IMR-90 (cell line): ENCODE results near the gene SYT3.

Source experiments
- BHLHE40 ChIP-seq: fragments of 150-350 bp; IDR thresholded peaks from 2 replicates; pipeline ENCODE4 v1.6.1; 2016; ENCODE audit warnings: mild to moderate bottlenecking, low read depth, low read length
- CEBPB ChIP-seq: IDR thresholded peaks from 2 replicates; pipeline ENCODE4 v1.6.1; 2012; ENCODE audit warnings: low read depth, low read length, improper control_type of control experiment
- CHD1 ChIP-seq: IDR thresholded peaks from 2 replicates; pipeline ENCODE4 v1.6.1; 2012; ENCODE audit warnings: low read depth, low read length, improper control_type of control experiment
- MAFK ChIP-seq: IDR thresholded peaks from 2 replicates; pipeline ENCODE4 v1.6.1; 2012; ENCODE audit warnings: low read depth, low read length, improper control_type of control experiment
- MXI1 ChIP-seq: IDR thresholded peaks from 2 replicates; pipeline ENCODE4 v1.6.1; 2012; ENCODE audit warnings: low read depth, mild to moderate bottlenecking, low read length, moderate library complexity, borderline replicate concordance
- NFE2L2 ChIP-seq: fragments of 150-350 bp; IDR thresholded peaks from 2 replicates; pipeline ENCODE4 v1.6.1; 2016; ENCODE audit warnings: low read depth, mild to moderate bottlenecking, low read length
- POLR2A ChIP-seq: IDR thresholded peaks from 2 replicates; pipeline ENCODE4 v1.6.1; 2012; ENCODE audit warnings: mild to moderate bottlenecking, low read depth, low read length
- RAD21 ChIP-seq: IDR thresholded peaks from 2 replicates; pipeline ENCODE4 v1.6.1; 2012; ENCODE audit warnings: low read length, improper control_type of control experiment
- RCOR1 ChIP-seq: IDR thresholded peaks from 2 replicates; pipeline ENCODE4 v1.6.1; 2012; ENCODE audit warnings: mild to moderate bottlenecking, low read length, improper control_type of control experiment; ENCODE audit not compliant: insufficient replicate concordance
- RFX5 ChIP-seq: IDR thresholded peaks from 2 replicates; pipeline ENCODE4 v1.8.0; 2012; ENCODE audit warnings: low read depth, mild to moderate bottlenecking, low read length, moderate library complexity
- SMC3 ChIP-seq: fragments of 150-350 bp; IDR thresholded peaks from 2 replicates; pipeline ENCODE4 v1.6.1; 2016; ENCODE audit warnings: low read depth, mild to moderate bottlenecking, antibody characterized with exemption, low read length, moderate library complexity
- TF ChIP-seq, protein P1 (sequence below): conservative IDR thresholded peaks from 2 replicates; pipeline ENCODE4 v1.5.1; 2012; ENCODE audit warnings: mild to moderate bottlenecking, low read depth, low read length, improper control_type of control experiment
- TF ChIP-seq, protein P2 (sequence below): fragments of 150-350 bp; IDR thresholded peaks from 2 replicates; pipeline ENCODE4 v1.6.1; 2016; ENCODE audit warnings: low read depth, mild to moderate bottlenecking, low read length, moderate library complexity, borderline replicate concordance

DNA sequence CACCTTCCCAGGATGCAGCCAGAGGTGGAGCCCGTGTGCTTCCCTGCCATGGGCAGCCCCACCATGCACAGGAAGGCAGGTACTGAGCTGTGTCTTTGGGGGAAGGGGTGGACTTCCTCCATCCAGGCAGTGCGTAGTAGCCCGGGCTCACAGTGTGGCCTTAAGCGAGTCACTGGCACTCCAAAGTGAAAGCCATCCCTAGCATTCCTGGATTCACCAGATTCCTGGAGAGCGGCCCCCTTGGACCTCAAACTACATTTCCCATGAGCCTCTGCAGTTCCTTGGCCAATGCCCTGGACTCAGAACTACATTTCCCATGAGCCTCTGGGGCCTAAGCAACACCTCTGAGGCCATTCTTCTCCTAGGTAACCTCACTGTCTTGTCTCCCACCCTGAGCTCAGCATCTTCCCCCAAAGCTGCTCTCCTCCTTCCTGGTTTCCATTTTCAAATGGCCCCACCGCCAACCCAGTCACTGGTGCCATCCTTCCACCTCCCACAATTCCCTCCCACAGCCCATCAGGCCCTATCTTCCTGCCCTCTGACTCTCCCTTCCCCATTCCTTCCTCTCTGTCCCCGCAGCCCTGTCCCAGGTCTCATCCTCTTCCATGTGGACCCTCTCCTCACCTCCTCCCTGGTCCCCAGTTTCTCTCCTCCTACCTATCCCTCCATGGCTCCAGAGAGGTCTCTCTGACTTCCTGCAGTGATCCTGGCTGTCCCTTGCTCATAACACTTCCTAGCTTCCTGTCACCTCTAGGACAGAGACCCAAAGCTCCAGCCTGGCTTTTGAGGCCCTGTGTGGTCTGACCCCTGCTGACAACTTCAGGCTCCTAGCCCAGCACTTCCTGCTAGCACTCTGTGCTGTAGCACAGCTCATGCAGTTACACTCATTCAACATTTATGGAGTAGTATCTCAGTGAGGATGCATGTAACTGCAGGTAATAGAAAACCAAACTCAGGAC is 10.0 kb upstream of the SYT3 start, which contains the start of gene C19orf81:
- TF ChIP-seq POLR2A (no peak), CHD1 (no peak), SMC3 (no peak), RCOR1 (no peak), MAFK (no peak), RFX5 (no peak), BHLHE40 (no peak), RAD21 (no peak), CEBPB (no peak), NFE2L2 (no peak), MXI1 (no peak)
- TF ChIP-seq, protein P1, sequence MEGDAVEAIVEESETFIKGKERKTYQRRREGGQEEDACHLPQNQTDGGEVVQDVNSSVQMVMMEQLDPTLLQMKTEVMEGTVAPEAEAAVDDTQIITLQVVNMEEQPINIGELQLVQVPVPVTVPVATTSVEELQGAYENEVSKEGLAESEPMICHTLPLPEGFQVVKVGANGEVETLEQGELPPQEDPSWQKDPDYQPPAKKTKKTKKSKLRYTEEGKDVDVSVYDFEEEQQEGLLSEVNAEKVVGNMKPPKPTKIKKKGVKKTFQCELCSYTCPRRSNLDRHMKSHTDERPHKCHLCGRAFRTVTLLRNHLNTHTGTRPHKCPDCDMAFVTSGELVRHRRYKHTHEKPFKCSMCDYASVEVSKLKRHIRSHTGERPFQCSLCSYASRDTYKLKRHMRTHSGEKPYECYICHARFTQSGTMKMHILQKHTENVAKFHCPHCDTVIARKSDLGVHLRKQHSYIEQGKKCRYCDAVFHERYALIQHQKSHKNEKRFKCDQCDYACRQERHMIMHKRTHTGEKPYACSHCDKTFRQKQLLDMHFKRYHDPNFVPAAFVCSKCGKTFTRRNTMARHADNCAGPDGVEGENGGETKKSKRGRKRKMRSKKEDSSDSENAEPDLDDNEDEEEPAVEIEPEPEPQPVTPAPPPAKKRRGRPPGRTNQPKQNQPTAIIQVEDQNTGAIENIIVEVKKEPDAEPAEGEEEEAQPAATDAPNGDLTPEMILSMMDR, result no peak
- TF ChIP-seq, protein P2, sequence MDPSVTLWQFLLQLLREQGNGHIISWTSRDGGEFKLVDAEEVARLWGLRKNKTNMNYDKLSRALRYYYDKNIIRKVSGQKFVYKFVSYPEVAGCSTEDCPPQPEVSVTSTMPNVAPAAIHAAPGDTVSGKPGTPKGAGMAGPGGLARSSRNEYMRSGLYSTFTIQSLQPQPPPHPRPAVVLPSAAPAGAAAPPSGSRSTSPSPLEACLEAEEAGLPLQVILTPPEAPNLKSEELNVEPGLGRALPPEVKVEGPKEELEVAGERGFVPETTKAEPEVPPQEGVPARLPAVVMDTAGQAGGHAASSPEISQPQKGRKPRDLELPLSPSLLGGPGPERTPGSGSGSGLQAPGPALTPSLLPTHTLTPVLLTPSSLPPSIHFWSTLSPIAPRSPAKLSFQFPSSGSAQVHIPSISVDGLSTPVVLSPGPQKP, result no peak
